ENCODE data around the gene SLC25A29.

DNA sequence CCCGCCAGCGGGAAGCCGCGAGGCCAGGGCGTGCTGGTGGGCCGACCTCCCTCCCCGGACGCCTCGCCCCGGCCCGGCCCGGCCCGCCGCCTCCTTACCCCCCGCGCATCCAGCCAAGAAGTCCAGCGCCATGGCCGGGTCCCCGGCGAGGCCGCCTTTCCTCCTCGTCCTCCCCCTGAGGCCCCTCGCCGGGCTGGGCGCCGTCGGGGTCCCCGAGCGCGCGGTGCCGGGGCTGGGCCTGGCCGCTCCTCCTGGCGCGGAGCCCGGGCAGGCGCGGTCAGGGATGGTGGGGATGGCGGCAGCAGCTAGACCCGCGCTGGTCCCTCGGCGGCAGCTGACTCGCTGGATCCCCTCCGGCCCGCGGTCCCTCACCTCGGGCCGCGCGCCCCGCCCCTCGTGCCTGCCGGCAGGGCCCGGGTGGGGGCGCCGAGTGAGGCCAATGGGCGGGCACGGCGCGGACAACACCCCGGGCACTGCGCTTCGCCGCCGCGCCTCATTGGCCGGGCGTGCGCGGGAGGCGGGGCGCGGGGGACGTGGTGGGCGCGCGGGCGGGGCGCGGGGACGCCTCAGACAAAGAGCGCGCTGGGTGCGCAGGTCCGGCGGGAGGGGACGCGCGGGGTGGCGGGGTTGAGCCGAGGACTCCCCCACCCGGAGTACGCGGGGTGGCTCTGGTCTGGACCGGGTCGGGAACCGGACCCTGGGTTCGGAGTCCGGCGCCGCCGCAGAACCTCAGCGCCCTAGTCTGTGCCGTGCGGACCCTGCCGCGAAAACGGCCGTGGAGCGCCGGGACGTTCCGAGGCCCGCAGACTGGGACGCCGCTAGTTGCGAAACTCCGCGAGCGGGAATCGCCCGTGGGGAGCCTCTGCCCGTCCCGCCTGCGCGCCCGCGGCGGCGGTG is at the start of gene SLC25A29:
- no peak for TF ChIP-seq RAD21 (conservative IDR thresholded peaks at IDR 0.05 in 1 of 2, IDR thresholded peaks at IDR 0.05 in 1 of 2)
- TF ChIP-seq, protein P1, sequence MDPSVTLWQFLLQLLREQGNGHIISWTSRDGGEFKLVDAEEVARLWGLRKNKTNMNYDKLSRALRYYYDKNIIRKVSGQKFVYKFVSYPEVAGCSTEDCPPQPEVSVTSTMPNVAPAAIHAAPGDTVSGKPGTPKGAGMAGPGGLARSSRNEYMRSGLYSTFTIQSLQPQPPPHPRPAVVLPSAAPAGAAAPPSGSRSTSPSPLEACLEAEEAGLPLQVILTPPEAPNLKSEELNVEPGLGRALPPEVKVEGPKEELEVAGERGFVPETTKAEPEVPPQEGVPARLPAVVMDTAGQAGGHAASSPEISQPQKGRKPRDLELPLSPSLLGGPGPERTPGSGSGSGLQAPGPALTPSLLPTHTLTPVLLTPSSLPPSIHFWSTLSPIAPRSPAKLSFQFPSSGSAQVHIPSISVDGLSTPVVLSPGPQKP (IDR thresholded peaks at IDR 0.05; ENCODE audit: low read depth, low read length), result no peak
- TF ChIP-seq, protein P2, sequence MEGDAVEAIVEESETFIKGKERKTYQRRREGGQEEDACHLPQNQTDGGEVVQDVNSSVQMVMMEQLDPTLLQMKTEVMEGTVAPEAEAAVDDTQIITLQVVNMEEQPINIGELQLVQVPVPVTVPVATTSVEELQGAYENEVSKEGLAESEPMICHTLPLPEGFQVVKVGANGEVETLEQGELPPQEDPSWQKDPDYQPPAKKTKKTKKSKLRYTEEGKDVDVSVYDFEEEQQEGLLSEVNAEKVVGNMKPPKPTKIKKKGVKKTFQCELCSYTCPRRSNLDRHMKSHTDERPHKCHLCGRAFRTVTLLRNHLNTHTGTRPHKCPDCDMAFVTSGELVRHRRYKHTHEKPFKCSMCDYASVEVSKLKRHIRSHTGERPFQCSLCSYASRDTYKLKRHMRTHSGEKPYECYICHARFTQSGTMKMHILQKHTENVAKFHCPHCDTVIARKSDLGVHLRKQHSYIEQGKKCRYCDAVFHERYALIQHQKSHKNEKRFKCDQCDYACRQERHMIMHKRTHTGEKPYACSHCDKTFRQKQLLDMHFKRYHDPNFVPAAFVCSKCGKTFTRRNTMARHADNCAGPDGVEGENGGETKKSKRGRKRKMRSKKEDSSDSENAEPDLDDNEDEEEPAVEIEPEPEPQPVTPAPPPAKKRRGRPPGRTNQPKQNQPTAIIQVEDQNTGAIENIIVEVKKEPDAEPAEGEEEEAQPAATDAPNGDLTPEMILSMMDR (IDR thresholded peaks at IDR 0.05), result no peak

Measured in A549 (cell line).